HG03064 (cell line): ENCODE results near the gene TCL1B.

Source experiments
- ATAC-seq: cut with Tn5 transposase; IDR thresholded peaks from one replicate; pipeline ENCODE4 v1.9.1; 2021; ENCODE audit warnings: low read depth; ENCODE audit not compliant: unreplicated experiment

The TCL1B gene

DNA sequence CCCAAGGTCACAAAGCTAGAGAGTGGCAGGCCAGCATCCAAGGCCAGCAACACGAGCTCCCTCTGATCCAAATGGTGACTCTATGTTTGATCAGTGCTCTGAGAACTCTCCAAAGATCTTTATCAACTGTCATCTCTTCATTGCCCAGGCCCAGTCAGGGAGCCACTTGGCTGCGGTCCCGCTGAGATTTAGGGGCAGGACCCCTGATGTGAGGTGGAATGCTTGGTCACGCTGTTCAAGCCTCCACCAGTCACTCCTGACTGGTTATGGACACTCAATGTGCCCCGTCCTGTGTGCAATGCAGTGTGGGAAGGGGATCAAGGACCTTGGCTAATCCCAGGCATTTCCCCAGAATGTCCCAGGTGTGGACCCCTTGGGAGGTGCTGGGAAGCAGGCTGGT is 19.8 kb upstream of the TCL1B start:
- ATAC-seq: no peak

DNA sequence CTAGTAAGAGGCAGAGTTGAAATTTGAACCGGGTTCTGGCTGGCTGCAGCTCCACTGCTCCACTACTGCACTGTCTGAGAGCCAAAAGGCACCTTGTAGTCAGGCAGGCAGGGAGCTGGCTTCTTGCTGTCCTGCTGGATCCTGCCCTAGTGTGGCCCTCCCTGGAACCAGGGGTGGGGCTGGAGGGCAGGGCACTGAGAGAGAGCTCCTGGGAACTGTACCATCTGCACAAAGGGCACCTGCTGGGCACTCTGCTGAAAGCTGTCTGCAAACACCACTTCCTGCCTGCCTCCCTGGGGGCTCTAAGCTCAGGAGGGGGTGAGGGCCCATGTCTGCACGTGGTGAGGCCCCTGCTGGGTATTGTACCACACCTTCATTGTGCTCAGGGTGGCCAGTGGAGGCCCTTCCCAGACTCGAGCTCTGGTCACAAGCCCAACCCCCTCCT is 19.0 kb upstream of the TCL1B start:
- no peak for ATAC-seq

GRCh38 chr14:95668235-95668772 is 17.9 kb upstream of the TCL1B start:
- no peak for ATAC-seq

- ATAC-seq: no peak
Measured at GRCh38 chr14:95674613-95675012, 11.6 kb upstream of the TCL1B start.

DNA sequence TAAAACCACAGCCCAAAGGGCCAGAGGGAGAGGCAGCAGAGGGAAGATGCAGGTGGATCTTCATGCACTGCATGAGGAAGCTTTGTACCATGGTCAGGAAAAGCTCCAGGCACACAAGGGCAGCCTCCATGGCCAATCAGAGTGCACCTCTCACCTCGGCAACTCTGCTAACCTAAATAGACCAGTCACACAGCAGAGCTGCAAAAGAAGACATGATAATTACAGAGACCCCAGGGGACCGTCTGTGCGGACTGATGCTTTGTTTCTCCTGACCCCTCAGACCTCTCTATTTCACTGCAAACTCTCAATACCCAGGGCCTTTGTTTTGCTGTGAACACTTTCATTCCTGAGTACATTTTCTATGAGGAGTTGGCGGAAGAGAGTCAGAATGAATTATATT is 10.7 kb upstream of the TCL1B start:
- ATAC-seq: no peak

- no peak for ATAC-seq
Measured at GRCh38 chr14:95677179-95677835, 8.9 kb upstream of the TCL1B start.

GRCh38 chr14:95679148-95679815 is 6.9 kb upstream of the TCL1B start:
- ATAC-seq: no peak

- ATAC-seq: no peak
Measured at GRCh38 chr14:95679998-95680735, 6.1 kb upstream of the TCL1B start.

- no peak for ATAC-seq
Measured at GRCh38 chr14:95681153-95681552, 5.1 kb upstream of the TCL1B start.

DNA sequence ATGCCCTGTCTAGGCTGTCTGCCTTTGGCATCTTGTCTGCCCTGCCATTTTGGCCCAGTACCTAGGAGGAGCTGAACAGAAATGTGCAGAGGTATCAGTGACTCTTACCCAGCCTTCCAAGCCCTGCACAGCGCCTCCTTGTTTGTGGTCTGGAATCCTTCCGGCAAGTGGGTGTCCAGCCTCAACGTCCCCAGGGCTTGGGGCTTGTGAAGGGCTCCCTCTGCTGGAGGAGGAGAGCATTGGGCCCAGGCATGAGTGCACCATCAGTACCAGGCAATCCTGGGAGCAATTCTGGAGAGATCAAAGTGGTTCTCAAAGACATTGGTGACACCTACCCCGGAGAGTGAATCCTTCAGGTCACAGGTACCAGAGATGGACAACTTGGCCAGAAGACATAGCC is 2.4 kb upstream of the TCL1B start:
- no peak for ATAC-seq

- ATAC-seq: no peak
Measured at GRCh38 chr14:95686935-95687334, 709 bp downstream of the TCL1B start.

GRCh38 chr14:95689441-95689840 is 3.2 kb downstream of the TCL1B start:
- no peak for ATAC-seq

DNA sequence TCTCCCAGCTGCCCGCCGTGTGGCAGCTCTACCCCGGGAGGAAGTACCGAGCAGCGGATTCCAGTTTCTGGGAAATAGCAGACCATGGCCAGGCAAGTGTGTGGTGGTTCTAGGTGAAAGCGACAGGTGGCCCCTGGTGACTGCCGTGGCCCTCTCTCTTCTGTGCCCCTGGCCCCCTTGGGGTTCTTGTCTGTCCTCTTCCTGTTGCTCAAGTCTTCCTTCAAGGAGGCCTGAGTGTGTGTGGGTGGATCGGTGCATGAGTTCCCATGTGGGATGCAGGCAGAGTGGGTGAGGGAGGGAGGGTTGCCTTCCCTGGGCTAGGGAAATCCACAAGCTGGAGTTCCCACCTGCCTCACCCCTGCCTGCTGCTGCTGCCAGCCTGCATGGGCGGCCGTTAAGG is 4.6 kb downstream of the TCL1B start:
- no peak for ATAC-seq

DNA sequence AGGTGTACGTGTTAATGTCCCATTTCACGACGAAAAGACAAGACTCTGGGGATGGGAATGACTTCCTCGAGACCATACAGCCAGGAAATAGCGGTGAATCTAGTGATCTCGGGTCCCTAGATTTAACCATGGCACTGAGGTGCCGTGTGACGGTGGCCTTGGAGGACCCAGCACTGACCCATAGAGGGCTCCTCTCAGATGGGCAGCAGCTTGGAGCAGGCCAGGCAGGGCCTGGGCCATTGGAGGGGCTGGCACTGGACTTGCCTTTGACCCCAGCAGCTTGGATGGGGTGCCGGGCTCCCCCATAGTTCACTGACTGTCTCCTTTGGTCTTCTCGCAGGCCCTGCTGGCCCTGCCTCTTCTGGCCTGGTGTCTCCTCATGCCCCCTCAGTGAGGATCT is 5.4 kb downstream of the TCL1B start:
- ATAC-seq: no peak

DNA sequence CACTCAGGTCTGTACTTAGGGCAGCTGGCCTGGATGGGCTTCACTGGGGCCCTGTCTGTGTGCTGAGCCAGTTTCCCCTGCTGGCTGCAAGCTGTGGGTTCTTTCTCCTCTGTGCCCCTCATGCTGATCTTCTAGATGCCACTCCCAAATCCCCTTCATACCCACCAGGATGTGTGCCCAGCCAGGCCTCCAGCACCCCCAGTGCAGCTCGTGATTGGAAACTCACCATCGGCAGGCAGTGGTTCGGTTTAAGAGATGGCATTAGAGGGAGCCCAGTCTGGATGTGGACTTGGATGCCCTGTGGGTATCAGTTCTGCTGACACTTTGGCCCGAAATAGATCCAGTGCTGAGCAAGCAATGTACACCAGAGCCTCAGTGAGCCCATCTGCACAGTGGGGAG is 5.9 kb downstream of the TCL1B start:
- ATAC-seq: no peak

- ATAC-seq: no peak
Measured at GRCh38 chr14:95695051-95695450, 8.8 kb downstream of the TCL1B start.

DNA sequence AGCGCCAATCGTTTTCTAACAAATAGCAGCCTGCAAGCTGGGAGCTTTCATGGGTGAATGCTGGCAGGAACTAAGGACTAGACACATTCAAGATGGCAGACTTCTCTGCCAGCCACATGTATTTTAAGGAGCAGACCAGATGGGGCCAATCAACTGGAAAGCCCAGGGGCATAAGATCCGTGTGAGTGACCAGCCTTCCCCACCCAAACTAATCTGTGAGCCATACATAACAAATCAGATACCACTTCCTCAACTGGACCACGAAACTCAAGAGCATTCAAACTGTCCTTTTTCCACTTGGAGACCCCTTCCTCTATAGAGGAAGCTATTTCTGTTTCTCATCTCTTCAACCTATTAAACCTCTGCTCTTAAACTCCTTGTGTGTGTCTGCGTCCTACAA is 9.7 kb downstream of the TCL1B start:
- no peak for ATAC-seq

GRCh38 chr14:95696741-95697140 is 10.5 kb downstream of the TCL1B start:
- ATAC-seq: no peak

- peak; percentile 51 for ATAC-seq
Measured at GRCh38 chr14:95697764-95698163, 11.5 kb downstream of the TCL1B start.

DNA sequence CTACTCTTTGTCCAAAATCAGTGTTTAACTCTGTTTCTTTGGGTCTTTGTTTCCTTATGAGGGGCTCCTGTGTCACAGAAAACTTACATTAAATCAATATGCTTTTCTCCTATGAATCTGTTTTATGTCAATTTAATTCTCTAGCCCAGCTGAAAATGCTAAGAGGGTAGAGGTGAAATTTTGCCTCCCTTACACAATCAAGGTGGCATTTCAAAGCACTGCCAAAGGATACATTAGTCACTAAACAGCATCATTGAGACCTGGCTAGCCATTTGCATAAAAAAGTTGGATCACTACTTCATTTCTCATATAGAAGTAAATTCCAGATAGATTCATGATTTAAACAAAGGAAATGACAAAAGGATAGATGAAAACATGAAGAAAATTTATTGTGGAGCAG is 12.1 kb downstream of the TCL1B start:
- ATAC-seq: no peak

DNA sequence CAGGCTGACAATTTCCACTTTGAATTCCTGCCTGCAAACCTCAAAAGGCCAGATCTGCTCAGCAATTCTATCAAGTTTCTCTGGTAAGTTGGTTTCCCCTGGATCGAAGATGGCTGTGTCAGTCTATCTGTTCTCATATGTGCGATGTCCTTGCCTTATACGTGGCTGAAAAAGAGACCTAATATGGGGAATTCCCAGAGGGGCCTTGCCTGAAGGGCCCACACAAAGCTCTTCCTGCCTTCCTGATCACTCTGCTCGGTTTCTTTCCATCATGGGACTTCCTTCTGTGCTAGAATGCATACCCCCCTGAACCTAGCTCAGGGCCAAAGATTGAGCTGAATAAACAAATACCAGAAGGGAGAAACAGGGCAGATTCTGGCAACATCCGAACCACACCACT is 13.2 kb downstream of the TCL1B start:
- no peak for ATAC-seq
